Prostate gland (tissue), 2 donors: ENCODE measurements around the gene LOXHD1. TPM values are rescaled to one million over a fixed set of nuclear protein-coding genes. Genes with fewer than 3 reads are reported as not detected.

Source experiments
- DNase-seq: peaks from one replicate; pipeline ENCODE4 v3.0.0-alpha.2; 2019; ENCODE audit warnings: low spot score
- H3K27ac ChIP-seq, 2 donors: fragments of 200-600 bp; sonication (generic); 2 replicates each; pipeline ENCODE4 v1.5.1; 2017 to 2019
- H3K27me3 ChIP-seq: fragments of 200-600 bp; sonication (generic); replicated peaks from 2 replicates; pipeline ENCODE4 v1.5.1; 2019; ENCODE audit not compliant: insufficient read depth
- H3K36me3 ChIP-seq, 2 donors: fragments of 200-600 bp; sonication (generic); 1 replicate in 1 of 2; 2 replicates in 1 of 2; pipeline versions ENCODE4 v1.5.1 to v1.8.1; 2017 to 2019
- H3K4me1 ChIP-seq: fragments of 200-600 bp; sonication (generic); replicated peaks from 2 replicates; pipeline ENCODE4 v1.5.1; 2019
- H3K4me3 ChIP-seq, 2 donors: fragments of 200-600 bp; sonication (generic); 2 replicates each; pipeline ENCODE4 v1.5.1; 2017 to 2019
- H3K9me3 ChIP-seq: fragments of 200-600 bp; sonication (generic); 2 replicates; pipeline ENCODE4 v1.5.1; 2017
- CTCF ChIP-seq, 4 experiments: fragments of 200-600 bp in 2 of 4; fragments of 450-650 bp in 2 of 4; sonication (generic) in 2 of 4; IDR thresholded peaks; 1 replicate in 3 of 4; 2 replicates in 1 of 4; pipeline ENCODE4 v1.5.1; 2016 to 2019; ENCODE audit warnings: antibody characterized with exemption in 4 of 4, mild to moderate bottlenecking in 2 of 4, moderate library complexity in 2 of 4
- POLR2A ChIP-seq: fragments of 450-650 bp; IDR thresholded peaks from one replicate; pipeline ENCODE4 v1.6.1; 2016; ENCODE audit warnings: antibody characterized with exemption, mild to moderate bottlenecking
- POLR2AphosphoS5 ChIP-seq: sonication (generic); formaldehyde crosslinking; IDR thresholded peaks from one replicate; pipeline ENCODE4 v1.6.1; 2017; ENCODE audit warnings: antibody characterized with exemption
- WGBS: methylation state at CpG from one replicate; pipeline ENCODE4 v1.1.5; 2018; 5-methylcytosine and 5-hydroxymethylcytosine counted together
- intact Hi-C: fragments of 100-400 bp; cut with DNase I; formaldehyde crosslinking; loops from one replicate; pipeline ENCODE4 v1.14.2; 2022
- total RNA-seq, 2 donors: library from RNA; depleted of rRNA; stranded (reverse); fragments of >200 nt; gene quantifications; one replicate each; pipeline ENCODE4 v1.1.0, GENCODE V29; 2016

The LOXHD1 gene
- total RNA-seq, 2 donors from 2014 or later = 1.4 TPM; not detected in 1

- Histone ChIP-seq H3K36me3 (no peaks in the 10 kb centered on the region), H3K9me3 (no peaks in the 10 kb centered on the region), H3K4me1 (no peaks in the 10 kb centered on the region), H3K27me3 (no peaks in the 10 kb centered on the region), H3K27ac (no peak overlapping the region), H3K4me3 (no peak overlapping the region)
- intact Hi-C loops = no loop called here
- DNase-seq = no peak
- 80% methylated on average over 3 of the region's 3 CpGs for WGBS
- TF ChIP-seq POLR2A (no peak), POLR2AphosphoS5 (no peak), CTCF (IDR thresholded peaks at IDR 0.05) (no peak)
Observed at GRCh38 chr18:46428368-46428767, 228.7 kb downstream of the LOXHD1 start.

- TF ChIP-seq CTCF (IDR thresholded peaks at IDR 0.05) (no peak), POLR2A (no peak), POLR2AphosphoS5 (no peak)
- Histone ChIP-seq H3K36me3 (no peaks in the 10 kb centered on the region), H3K9me3 (no peaks in the 10 kb centered on the region), H3K4me1 (no peaks in the 10 kb centered on the region), H3K4me3 (no peak overlapping the region), H3K27ac (no peak overlapping the region), H3K27me3 (no peaks in the 10 kb centered on the region)
- WGBS = 89% methylated on average over 16 of the region's 16 CpGs
- DNase-seq = no peak
- intact Hi-C loops = no loop called here
Observed at GRCh38 chr18:46427216-46427995, 229.6 kb downstream of the LOXHD1 start.

Other genes starting within 250 kb of the LOXHD1 start
- gene ST8SIA5, start 99.8 kb upstream of the LOXHD1 start, total RNA-seq = under 1 TPM in 1 of 2 donors, not detected in 1; 0.62 TPM